ENCODE measurements around the gene SPATA13. TPM values are rescaled to one million over a fixed set of nuclear protein-coding genes. Genes with fewer than 3 reads are reported as not detected.

The SPATA13 gene
- total and polyA plus RNA-seq, 10 of the 15 experiments (the other 5 are each of a cell fraction or from before 2014, with no cell fraction given): 2.4 to 11.1 (median 10.2) TPM

GRCh38 chr13:24128112-24128511 lies 32.4 kb upstream of the SPATA13 start:
- DNase-seq (ENCODE audit: low read depth, low spot score): no peak
- FAIRE-seq: no peak
- 37% methylated on average over 5 of the region's 5 CpGs for WGBS (ENCODE audit: insufficient coverage, insufficient replicate concordance, low lambda C conversion rate, missing lambda C conversion rate)
- ChIA-PET POLR2A (no interaction called here), RAD21 (ENCODE audit: unreplicated experiment) (no interaction called here), CTCF (no interaction called here), SMC1A (ENCODE audit: uncharacterized antibody, unreplicated experiment) (interaction anchor here (1.1 to 1.6 kb wide), 2 partner anchors 13 to 22 kb away, joined by 3 to 4 read pairs; no protein-coding TSS in a partner anchor)
- H3K4me1 ChIP-seq (ENCODE audit: control insufficient read depth, insufficient read depth, low read length): peaks cover 7% of the 10 kb centered on the region; the same call in 1 of the 2 replicates
- H3K36me3 ChIP-seq (ENCODE audit: control insufficient read depth in 2 of 2, insufficient read depth in 2 of 2, low read length in 1 of 2): no peaks in the 10 kb centered on the region
- intact Hi-C loops (cut with micrococcal nuclease; ENCODE audit: unreplicated experiment) (no loop called here), in situ Hi-C loops (cut with MboI) (no loop called here)
- ATAC-seq: no peak
- no peak overlapping the region for H3K9ac ChIP-seq (ENCODE audit: control insufficient read depth, insufficient read depth, low read length)
- no TSS peak for BruUV-seq (replicated peaks)
- no peak overlapping the region for H2AFZ ChIP-seq (ENCODE audit: control insufficient read depth, low read depth, low read length)
- TF ChIP-seq ZSCAN29 (IDR thresholded peaks at IDR 0.05): no peak
- no peak for TF ChIP-seq ZZZ3 (IDR thresholded peaks at IDR 0.05; ENCODE audit: control insufficient read depth, insufficient read length, low read depth)
- TF ChIP-seq JUNB (IDR thresholded peaks at IDR 0.05): no peak
- no peak for TF ChIP-seq RBBP5 (conservative IDR thresholded peaks at IDR 0.05)
- no peak for TF ChIP-seq BRCA1 (IDR thresholded peaks at IDR 0.05; ENCODE audit: low read depth, low read length)
- TF ChIP-seq EGR1 (IDR thresholded peaks at IDR 0.05; ENCODE audit: borderline replicate concordance in 1 of 2, low read depth in 2 of 2, low read length in 2 of 2): no peak
- no peak for TF ChIP-seq SIN3A (IDR thresholded peaks at IDR 0.05; ENCODE audit: low read depth, low read length)
- no peak overlapping the region for H3K27ac ChIP-seq (ENCODE audit: control insufficient read depth, insufficient read depth)
- H3K4me3 ChIP-seq: no peak overlapping the region
- no peaks in the 10 kb centered on the region; a peak in 1 of 4 replicates for H3K27me3 ChIP-seq (replicated peaks in 1 of 2; ENCODE audit: control insufficient read depth in 2 of 2, insufficient read depth in 2 of 2, low read length in 1 of 2)
- H3K9me3 ChIP-seq (replicated peaks; ENCODE audit: control insufficient read depth, insufficient read depth, low read length): peaks cover 6% of the 10 kb centered on the region
- H4K20me1 ChIP-seq (ENCODE audit: control insufficient read depth, insufficient read depth): no peaks in the 10 kb centered on the region
- H3K4me2 ChIP-seq (ENCODE audit: control insufficient read depth, insufficient read depth): no peak overlapping the region
- H3K79me2 ChIP-seq (ENCODE audit: control insufficient read depth, insufficient read depth, low read length): no peaks in the 10 kb centered on the region

- no TSS peak for BruUV-seq (replicated peaks)
- DNase-seq (ENCODE audit: low read depth, low spot score) (no peak), FAIRE-seq (no peak), ATAC-seq (no peak)
- Histone ChIP-seq H3K4me3 (no peak overlapping the region), H4K20me1 (ENCODE audit: control insufficient read depth, insufficient read depth) (no peaks in the 10 kb centered on the region), H3K79me2 (ENCODE audit: control insufficient read depth, insufficient read depth, low read length) (no peaks in the 10 kb centered on the region), H3K4me2 (ENCODE audit: control insufficient read depth, insufficient read depth) (no peak overlapping the region), H3K4me1 (ENCODE audit: control insufficient read depth, insufficient read depth, low read length) (peaks cover 7% of the 10 kb centered on the region; the same call in 1 of the 2 replicates), H3K27me3 (replicated peaks in 1 of 2; ENCODE audit: control insufficient read depth in 2 of 2, insufficient read depth in 2 of 2, low read length in 1 of 2) (no peaks in the 10 kb centered on the region; a peak in 1 of 4 replicates), H3K27ac (ENCODE audit: control insufficient read depth, insufficient read depth) (no peak overlapping the region), H3K9ac (ENCODE audit: control insufficient read depth, insufficient read depth, low read length) (no peak overlapping the region), H3K9me3 (replicated peaks; ENCODE audit: control insufficient read depth, insufficient read depth, low read length) (peaks cover 6% of the 10 kb centered on the region), H3K36me3 (ENCODE audit: control insufficient read depth in 2 of 2, insufficient read depth in 2 of 2, low read length in 1 of 2) (no peaks in the 10 kb centered on the region), H2AFZ (ENCODE audit: control insufficient read depth, low read depth, low read length) (no peak overlapping the region)
- TF ChIP-seq SMAD1 (IDR thresholded peaks at IDR 0.05; ENCODE audit: low read depth, partially characterized antibody): no peak
- no peak for TF ChIP-seq ZNF207 (IDR thresholded peaks at IDR 0.05; ENCODE audit: borderline replicate concordance)
- no peak for TF ChIP-seq CREB1 (IDR thresholded peaks at IDR 0.05; ENCODE audit: low read depth)
- TF ChIP-seq, protein P1, sequence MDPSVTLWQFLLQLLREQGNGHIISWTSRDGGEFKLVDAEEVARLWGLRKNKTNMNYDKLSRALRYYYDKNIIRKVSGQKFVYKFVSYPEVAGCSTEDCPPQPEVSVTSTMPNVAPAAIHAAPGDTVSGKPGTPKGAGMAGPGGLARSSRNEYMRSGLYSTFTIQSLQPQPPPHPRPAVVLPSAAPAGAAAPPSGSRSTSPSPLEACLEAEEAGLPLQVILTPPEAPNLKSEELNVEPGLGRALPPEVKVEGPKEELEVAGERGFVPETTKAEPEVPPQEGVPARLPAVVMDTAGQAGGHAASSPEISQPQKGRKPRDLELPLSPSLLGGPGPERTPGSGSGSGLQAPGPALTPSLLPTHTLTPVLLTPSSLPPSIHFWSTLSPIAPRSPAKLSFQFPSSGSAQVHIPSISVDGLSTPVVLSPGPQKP (IDR thresholded peaks at IDR 0.05; ENCODE audit: low read depth, low read length): no peak
- TF ChIP-seq RELA (IDR thresholded peaks at IDR 0.05; ENCODE audit: borderline replicate concordance, partially characterized antibody): no peak
- TF ChIP-seq PRDM15 (CRISPR knock-in tag; IDR thresholded peaks at IDR 0.05): no peak
- TF ChIP-seq SUZ12 (IDR thresholded peaks at IDR 0.05; ENCODE audit: unreplicated experiment): no peak
- TF ChIP-seq CBX3 (IDR thresholded peaks at IDR 0.05; ENCODE audit: borderline replicate concordance, low read depth): no peak
- intact Hi-C loops (cut with micrococcal nuclease; ENCODE audit: unreplicated experiment): no loop called here
- in situ Hi-C loops (cut with MboI): no loop called here
- 85% methylated on average over 5 of the region's 5 CpGs for WGBS (ENCODE audit: insufficient coverage, insufficient replicate concordance, low lambda C conversion rate, missing lambda C conversion rate)
- ChIA-PET SMC1A (ENCODE audit: uncharacterized antibody, unreplicated experiment) (no interaction called here), RAD21 (ENCODE audit: unreplicated experiment) (no interaction called here), CTCF (no interaction called here), POLR2A (no interaction called here)
Measured at GRCh38 chr13:24128962-24129361, 31.6 kb upstream of the SPATA13 start.

Data from GM12878 (cell line).